GM21717 (cell line): ENCODE measurements around the gene TNFAIP1.

Experiments used
- ATAC-seq: cut with Tn5 transposase; IDR thresholded peaks from one replicate; pipeline ENCODE4 v1.9.1; 2021; ENCODE audit warnings: mild to moderate bottlenecking, moderate library complexity; ENCODE audit not compliant: unreplicated experiment

TNFAIP1 gene

GRCh38 chr17:28345419-28346198, 10.0 kb downstream of the TNFAIP1 start:
- no peak for ATAC-seq

GRCh38 chr17:28346199-28346580, 10.6 kb downstream of the TNFAIP1 start:
- ATAC-seq = no peak

GRCh38 chr17:28346746-28347246, 11.2 kb downstream of the TNFAIP1 start:
- ATAC-seq = no peak

- no peak for ATAC-seq
These were observed 11.8 kb downstream of the TNFAIP1 start for GRCh38 chr17:28347261-28347891.

- ATAC-seq = no peak
These were observed 13.4 kb downstream of the TNFAIP1 start for GRCh38 chr17:28348979-28349378.

- ATAC-seq = no peak
These were observed 14.7 kb downstream of the TNFAIP1 start for GRCh38 chr17:28350271-28350670.

- ATAC-seq = peak; percentile 86
These were observed 21.7 kb downstream of the TNFAIP1 start, which contains the start of gene POLDIP2 for GRCh38 chr17:28357061-28357900. POLDIP2 (minus strand) TSS chr17:28357527; CDS start chr17:28357448, 79 bp downstream.

GRCh38 chr17:28357901-28358197, 22.3 kb downstream of the TNFAIP1 start:
- ATAC-seq = no peak

- no peak for ATAC-seq
These were observed 27.6 kb downstream of the TNFAIP1 start for GRCh38 chr17:28363186-28363585.

- no peak for ATAC-seq
These were observed 28.5 kb downstream of the TNFAIP1 start for GRCh38 chr17:28363776-28364650.

- ATAC-seq = no peak
These were observed 29.3 kb downstream of the TNFAIP1 start, which contains the start of gene SEBOX for GRCh38 chr17:28364665-28365363. SEBOX (minus strand) TSS chr17:28365199; CDS start chr17:28365151, 48 bp downstream.

GRCh38 chr17:28365487-28365886, 29.9 kb downstream of the TNFAIP1 start:
- no peak for ATAC-seq

- ATAC-seq = no peak
These were observed 31.0 kb downstream of the TNFAIP1 start for GRCh38 chr17:28366605-28367004.

GRCh38 chr17:28367641-28368305, 32.2 kb downstream of the TNFAIP1 start:
- ATAC-seq = no peak

GRCh38 chr17:28368306-28368831, 32.8 kb downstream of the TNFAIP1 start:
- no peak for ATAC-seq

- ATAC-seq = no peak
These were observed 33.5 kb downstream of the TNFAIP1 start for GRCh38 chr17:28368915-28369683.

- ATAC-seq = no peak
These were observed 34.1 kb downstream of the TNFAIP1 start for GRCh38 chr17:28369684-28370034.

- ATAC-seq = no peak
These were observed 34.6 kb downstream of the TNFAIP1 start, which contains the start of gene VTN for GRCh38 chr17:28370035-28370743. VTN (minus strand) TSS chr17:28370307; CDS start chr17:28370203, 104 bp downstream.
